ENCODE data around the gene WAS.

GRCh38 chrX:48648336-48648751 lies 35.3 kb upstream of the WAS start:
- TF ChIP-seq POLR2A (IDR thresholded peaks at IDR 0.05; ENCODE audit: low read depth, low read length) = no peak
- no peak for TF ChIP-seq TAF1 (IDR thresholded peaks at IDR 0.05; ENCODE audit: borderline replicate concordance, low read depth, low read length)
